ENCODE data around the gene DUSP10. TPM values are rescaled to one million over a fixed set of nuclear protein-coding genes. Genes with fewer than 3 reads are reported as not detected.

The DUSP10 gene
- total RNA-seq, 1 experiment from 2014 or later: 2.0 TPM

DNA sequence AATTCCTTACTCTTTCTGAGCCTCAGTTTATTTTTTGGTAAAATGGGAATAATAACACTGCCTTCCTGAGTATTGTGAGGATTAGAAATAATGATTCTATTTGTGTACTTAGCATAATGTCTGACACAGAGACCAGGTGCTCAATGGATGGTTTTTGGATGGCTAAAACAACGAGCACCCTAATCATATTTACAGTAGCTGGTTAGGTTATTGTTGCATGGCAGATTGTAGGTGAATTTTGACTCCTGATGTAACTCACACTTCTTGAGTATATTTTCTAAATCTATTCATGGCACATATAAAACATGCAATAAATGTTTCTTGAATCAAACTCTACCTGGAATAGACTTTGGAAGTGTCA is 11.9 kb upstream of the DUSP10 start:
- no peak overlapping the region for H3K4me3 Mint-ChIP-seq (ENCODE audit: unreplicated experiment)
- intact Hi-C loops (cut with micrococcal nuclease; ENCODE audit: unreplicated experiment): no loop called here
- Histone ChIP-seq H3K4me1 (no peaks in the 10 kb centered on the region), H3K4me3 (ENCODE audit: low read depth, low read length) (no peak overlapping the region), H3K27me3 (replicated peaks; ENCODE audit: control insufficient read depth, insufficient read depth, low read length) (no peaks in the 10 kb centered on the region), H3K36me3 (ENCODE audit: control insufficient read depth, insufficient read depth, low read length) (no peaks in the 10 kb centered on the region), H3K9me3 (no peaks in the 10 kb centered on the region)
- no peaks in the 10 kb centered on the region for H3K4me1 Mint-ChIP-seq (ENCODE audit: low read depth, unreplicated experiment)
- BruUV-seq (replicated peaks): no TSS peak
- TF ChIP-seq, protein P1, sequence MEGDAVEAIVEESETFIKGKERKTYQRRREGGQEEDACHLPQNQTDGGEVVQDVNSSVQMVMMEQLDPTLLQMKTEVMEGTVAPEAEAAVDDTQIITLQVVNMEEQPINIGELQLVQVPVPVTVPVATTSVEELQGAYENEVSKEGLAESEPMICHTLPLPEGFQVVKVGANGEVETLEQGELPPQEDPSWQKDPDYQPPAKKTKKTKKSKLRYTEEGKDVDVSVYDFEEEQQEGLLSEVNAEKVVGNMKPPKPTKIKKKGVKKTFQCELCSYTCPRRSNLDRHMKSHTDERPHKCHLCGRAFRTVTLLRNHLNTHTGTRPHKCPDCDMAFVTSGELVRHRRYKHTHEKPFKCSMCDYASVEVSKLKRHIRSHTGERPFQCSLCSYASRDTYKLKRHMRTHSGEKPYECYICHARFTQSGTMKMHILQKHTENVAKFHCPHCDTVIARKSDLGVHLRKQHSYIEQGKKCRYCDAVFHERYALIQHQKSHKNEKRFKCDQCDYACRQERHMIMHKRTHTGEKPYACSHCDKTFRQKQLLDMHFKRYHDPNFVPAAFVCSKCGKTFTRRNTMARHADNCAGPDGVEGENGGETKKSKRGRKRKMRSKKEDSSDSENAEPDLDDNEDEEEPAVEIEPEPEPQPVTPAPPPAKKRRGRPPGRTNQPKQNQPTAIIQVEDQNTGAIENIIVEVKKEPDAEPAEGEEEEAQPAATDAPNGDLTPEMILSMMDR (IDR thresholded peaks at IDR 0.05; ENCODE audit: insufficient read depth in 1 of 2, low read depth in 1 of 2, low read length in 1 of 2, severe bottlenecking in 1 of 2, unreplicated experiment in 1 of 2): no peak
- no peak overlapping the region for H3K27ac Mint-ChIP-seq (ENCODE audit: unreplicated experiment)
- peaks cover 16% of the 10 kb centered on the region for H3K27me3 Mint-ChIP-seq (ENCODE audit: insufficient read depth, unreplicated experiment)
- CTCF ChIA-PET: no interaction called here
- DNase-seq: no peak
- POLR2A ChIA-PET: no interaction called here
- H3K9me3 Mint-ChIP-seq (ENCODE audit: unreplicated experiment): no peaks in the 10 kb centered on the region
- H3K36me3 Mint-ChIP-seq (ENCODE audit: insufficient read depth, unreplicated experiment): no peaks in the 10 kb centered on the region

DNA sequence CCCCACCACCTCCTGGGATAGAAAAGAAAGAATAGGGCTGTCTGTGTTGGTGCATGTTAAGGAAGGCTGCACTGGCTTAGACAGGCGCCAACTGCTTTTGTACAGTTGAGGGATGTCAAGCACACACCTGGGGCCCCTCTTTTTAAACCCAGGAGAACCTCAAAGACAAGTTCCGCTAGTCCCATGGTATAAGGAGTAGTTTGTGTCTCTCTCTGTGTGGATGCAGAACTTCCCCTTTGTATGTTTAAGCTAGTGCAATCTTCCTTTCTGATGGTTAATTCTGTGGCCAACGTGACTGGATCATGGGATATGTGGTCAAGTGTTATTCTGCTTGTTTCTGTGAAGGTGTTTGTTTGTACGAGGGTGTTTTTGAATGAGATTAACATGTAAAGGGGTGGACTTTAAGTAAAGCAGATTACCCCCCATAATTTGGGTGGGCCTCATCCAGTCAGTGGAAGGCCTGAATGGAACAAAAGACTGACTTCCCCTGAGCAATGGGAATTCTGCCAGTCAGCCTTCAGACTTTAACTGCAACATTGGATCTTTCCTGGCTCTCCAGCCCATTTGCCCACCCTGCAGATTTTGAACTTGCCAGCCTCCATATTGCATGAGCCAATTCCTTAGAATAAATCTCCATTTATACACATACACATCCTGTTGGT is 9.5 kb upstream of the DUSP10 start:
- CTCF ChIA-PET: no interaction called here
- H3K4me1 Mint-ChIP-seq (ENCODE audit: low read depth, unreplicated experiment): no peaks in the 10 kb centered on the region
- no peaks in the 10 kb centered on the region for H3K27me3 ChIP-seq (replicated peaks; ENCODE audit: control insufficient read depth, insufficient read depth, low read length)
- BruUV-seq (replicated peaks): no TSS peak
- POLR2A ChIA-PET: no interaction called here
- H3K36me3 ChIP-seq (ENCODE audit: control insufficient read depth, insufficient read depth, low read length): no peaks in the 10 kb centered on the region
- TF ChIP-seq, protein P1 (IDR thresholded peaks at IDR 0.05; ENCODE audit: insufficient read depth in 1 of 2, low read depth in 1 of 2, low read length in 1 of 2, severe bottlenecking in 1 of 2, unreplicated experiment in 1 of 2): no peak
- H3K27ac Mint-ChIP-seq (ENCODE audit: unreplicated experiment): no peak overlapping the region
- H3K27me3 Mint-ChIP-seq (ENCODE audit: insufficient read depth, unreplicated experiment): peaks cover 18% of the 10 kb centered on the region
- H3K4me3 ChIP-seq (ENCODE audit: low read depth, low read length): no peak overlapping the region
- DNase-seq: no peak
- no peaks in the 10 kb centered on the region for H3K4me1 ChIP-seq
- intact Hi-C loops (cut with micrococcal nuclease; ENCODE audit: unreplicated experiment): no loop called here
- H3K4me3 Mint-ChIP-seq (ENCODE audit: unreplicated experiment): no peak overlapping the region
- no peaks in the 10 kb centered on the region for H3K36me3 Mint-ChIP-seq (ENCODE audit: insufficient read depth, unreplicated experiment)
- no peaks in the 10 kb centered on the region for H3K9me3 ChIP-seq
- H3K9me3 Mint-ChIP-seq (ENCODE audit: unreplicated experiment): no peaks in the 10 kb centered on the region

DNA sequence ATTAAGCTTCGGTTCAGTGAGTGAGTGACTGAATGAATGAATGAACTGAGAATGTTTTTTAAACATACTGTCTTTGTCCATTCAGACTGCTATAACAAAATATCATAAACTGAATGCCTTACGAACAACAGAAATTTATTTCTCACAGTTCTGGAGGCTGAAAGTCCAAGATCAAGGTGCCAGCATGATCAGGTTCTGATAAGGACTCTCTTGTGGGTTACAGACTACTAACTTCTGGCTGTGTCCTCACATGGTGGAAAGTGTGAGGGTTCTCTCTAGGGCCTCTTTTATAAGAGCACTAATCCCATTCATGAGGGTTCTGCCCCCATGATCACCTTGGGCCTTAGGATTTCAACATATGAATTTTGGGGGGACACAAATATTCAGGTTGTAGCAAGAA is 7.1 kb upstream of the DUSP10 start:
- Mint-ChIP-seq H3K4me1 (ENCODE audit: low read depth, unreplicated experiment) (no peaks in the 10 kb centered on the region), H3K9me3 (ENCODE audit: unreplicated experiment) (no peaks in the 10 kb centered on the region), H3K27ac (ENCODE audit: unreplicated experiment) (no peak overlapping the region), H3K36me3 (ENCODE audit: insufficient read depth, unreplicated experiment) (no peaks in the 10 kb centered on the region), H3K4me3 (ENCODE audit: unreplicated experiment) (no peak overlapping the region), H3K27me3 (ENCODE audit: insufficient read depth, unreplicated experiment) (peaks cover 5% of the 10 kb centered on the region)
- DNase-seq: no peak
- Histone ChIP-seq H3K27me3 (replicated peaks; ENCODE audit: control insufficient read depth, insufficient read depth, low read length) (no peaks in the 10 kb centered on the region), H3K4me3 (ENCODE audit: low read depth, low read length) (no peak overlapping the region), H3K4me1 (0 out of 2 replicates have a peak, but pooled peaks cover 2% of the 10 kb centered on the region), H3K36me3 (ENCODE audit: control insufficient read depth, insufficient read depth, low read length) (no peaks in the 10 kb centered on the region), H3K9me3 (no peaks in the 10 kb centered on the region)
- no TSS peak for BruUV-seq (replicated peaks)
- TF ChIP-seq, protein P1 (IDR thresholded peaks at IDR 0.05; ENCODE audit: insufficient read depth in 1 of 2, low read depth in 1 of 2, low read length in 1 of 2, severe bottlenecking in 1 of 2, unreplicated experiment in 1 of 2): no peak
- intact Hi-C loops (cut with micrococcal nuclease; ENCODE audit: unreplicated experiment): loop anchor here (10.0 kb wide), 2 partner anchors 246 to 706 kb away; no protein-coding TSS in a partner anchor
- POLR2A ChIA-PET: no interaction called here
- CTCF ChIA-PET: no interaction called here

Data from Caco-2 (cell line).